Activated naive CD4-positive, alpha-beta T cell treated with anti-CD3 and anti-CD28 coated beads for 36 hours (primary cell): Measurements from ENCODE around the gene PALLD. TPM values are rescaled to one million over a fixed set of nuclear protein-coding genes. Genes with fewer than 3 reads are reported as not detected.
"Not testable (repeated sequence)": the region's sequence is repeated elsewhere in the genome, so short reads cannot be mapped to it uniquely, and the experiment has no call there.

Experiments
- CTCF ChIA-PET: fragments of 350-600 bp; sonication (Branson Sonifier 250); formaldehyde crosslinking; loops from one replicate; lab custom pipeline; 2021; ENCODE audit warnings: antibody characterized with exemption; lab: Charles Lee
- DNase-seq: peaks from one replicate; pipeline ENCODE4 v3.0.0-alpha.2; 2020
- H3K27ac Mint-ChIP-seq: one replicate; pipeline ENCODE4 v1.8.0; 2021; ENCODE audit warnings: mild to moderate bottlenecking, mixed read lengths
- H3K27me3 Mint-ChIP-seq: one replicate; pipeline ENCODE4 v1.8.0; 2021; ENCODE audit warnings: low read depth, mixed read lengths
- H3K36me3 Mint-ChIP-seq: one replicate; pipeline ENCODE4 v1.8.0; 2021; ENCODE audit warnings: low read depth, mixed read lengths
- H3K4me1 Mint-ChIP-seq: one replicate; pipeline ENCODE4 v1.8.0; 2021; ENCODE audit warnings: low read depth, mixed read lengths
- H3K4me3 Mint-ChIP-seq: one replicate; pipeline ENCODE4 v1.8.0; 2021; ENCODE audit warnings: mild to moderate bottlenecking, moderate library complexity, mixed read lengths
- H3K9me3 Mint-ChIP-seq: one replicate; pipeline ENCODE4 v1.8.0; 2021; ENCODE audit warnings: mixed read lengths
- intact Hi-C: fragments of 100-400 bp; cut with micrococcal nuclease; formaldehyde crosslinking; loops from one replicate; pipeline ENCODE4 v1.15.1; 2023
- total RNA-seq, 2 experiments: library from RNA; stranded (reverse); gene quantifications; one replicate each; pipeline ENCODE4 v1.2.3, GENCODE V29; 2021

PALLD gene
- total RNA-seq, 2 experiments from 2014 or later: 7.3 to 7.8 TPM

GRCh38 chr4:168945291-168945690 lies 448.4 kb downstream of the PALLD start:
- Mint-ChIP-seq H3K27ac (no peak overlapping the region), H3K4me3 (no peak overlapping the region), H3K36me3 (peaks cover 5% of the 10 kb centered on the region), H3K27me3 (no peaks in the 10 kb centered on the region), H3K9me3 (peaks cover 25% of the 10 kb centered on the region), H3K4me1 (no peaks in the 10 kb centered on the region)
- intact Hi-C loops: no loop called here
- DNase-seq: no peak
- CTCF ChIA-PET: no interaction called here

DNA sequence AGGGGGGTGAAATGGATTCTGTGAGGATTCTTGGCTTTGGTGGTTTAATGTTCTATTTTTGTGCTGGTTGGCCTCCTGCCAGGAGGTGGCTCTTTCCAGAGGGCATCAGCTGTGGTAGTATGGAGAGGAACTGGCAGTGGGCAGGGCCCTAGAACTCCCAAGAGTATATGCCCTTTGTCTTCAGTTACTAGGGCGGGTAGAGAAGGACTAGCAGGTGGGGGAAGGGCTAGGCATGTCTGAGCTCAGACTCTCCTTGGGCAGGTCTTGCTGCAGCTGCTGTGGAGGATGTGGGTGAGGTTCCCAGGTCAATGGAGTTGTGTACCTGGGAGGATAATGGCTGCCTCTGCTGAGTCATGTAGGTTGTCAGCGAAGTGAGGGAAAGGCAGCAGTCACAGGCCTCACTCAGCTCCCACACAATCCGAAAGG lies 456.0 kb downstream of the PALLD start:
- DNase-seq, intact Hi-C loops, H3K4me3 Mint-ChIP-seq, H3K27ac Mint-ChIP-seq, CTCF ChIA-PET, H3K4me1 Mint-ChIP-seq, H3K27me3 Mint-ChIP-seq, H3K36me3 Mint-ChIP-seq: not testable (repeated sequence)
- H3K9me3 Mint-ChIP-seq: peaks cover 21% of the 10 kb centered on the region

GRCh38 chr4:168955674-168956073 lies 458.8 kb downstream of the PALLD start:
- H3K4me3 Mint-ChIP-seq: no peak overlapping the region
- H3K4me1 Mint-ChIP-seq: no peaks in the 10 kb centered on the region
- intact Hi-C loops: no loop called here
- no peaks in the 10 kb centered on the region for H3K27me3 Mint-ChIP-seq
- H3K9me3 Mint-ChIP-seq: peaks cover 5% of the 10 kb centered on the region
- H3K27ac Mint-ChIP-seq: no peak overlapping the region
- DNase-seq: no peak
- CTCF ChIA-PET: interaction anchor here (0.6 to 1.5 kb wide), 2 partner anchors 12 to 492 kb away, joined by 3 to 8 read pairs; no protein-coding TSS in a partner anchor
- H3K36me3 Mint-ChIP-seq: peaks cover 6% of the 10 kb centered on the region

DNA sequence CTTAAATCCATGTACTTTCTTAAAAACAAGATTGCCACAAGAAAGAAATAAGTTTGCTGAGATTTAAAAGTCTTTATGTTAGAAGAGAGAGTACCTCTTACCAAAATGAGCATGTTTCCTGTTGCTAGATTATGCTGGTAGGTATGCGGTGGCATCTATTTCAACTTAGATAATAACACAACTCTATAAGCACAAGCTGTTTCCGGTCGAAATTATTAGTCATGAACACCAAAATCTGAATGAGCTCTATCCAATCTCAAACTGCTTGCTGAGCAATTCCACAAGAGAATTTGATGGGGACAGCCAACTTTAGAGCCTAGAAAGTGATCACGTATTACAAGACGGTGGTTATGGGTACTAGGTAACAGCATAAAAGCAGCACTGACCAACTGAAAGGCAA lies 463.9 kb downstream of the PALLD start:
- intact Hi-C loops: no loop called here
- H3K4me1 Mint-ChIP-seq: no peaks in the 10 kb centered on the region
- H3K4me3 Mint-ChIP-seq: no peak overlapping the region
- H3K9me3 Mint-ChIP-seq: peaks cover 6% of the 10 kb centered on the region
- H3K36me3 Mint-ChIP-seq: peaks cover 3% of the 10 kb centered on the region
- no peak overlapping the region for H3K27ac Mint-ChIP-seq
- CTCF ChIA-PET: interaction anchor here (0.6 kb wide), 1 partner anchor 18 kb away, joined by 3 read pairs; no protein-coding TSS in a partner anchor
- no peak for DNase-seq
- no peaks in the 10 kb centered on the region for H3K27me3 Mint-ChIP-seq

GRCh38 chr4:168972596-168972995 lies 475.7 kb downstream of the PALLD start:
- peaks cover 40% of the 10 kb centered on the region for H3K9me3 Mint-ChIP-seq

More at GRCh38 chr4:168972596-168972995, 475.7 kb downstream of the PALLD start:
- Mint-ChIP-seq H3K27me3 (no peaks in the 10 kb centered on the region), H3K4me3 (no peak overlapping the region), H3K4me1 (no peaks in the 10 kb centered on the region), H3K36me3 (peaks cover 11% of the 10 kb centered on the region), H3K27ac (no peak overlapping the region)
- CTCF ChIA-PET: no interaction called here
- intact Hi-C loops: no loop called here
- DNase-seq: no peak

Other genes starting within 250 kb of the PALLD start
- 10 to 100 TPM; 26.8 to 28.2 TPM for gene DDX60, start 178.3 kb upstream of the PALLD start, total RNA-seq
- 1 to 10 TPM; 3.4 to 4.1 TPM for gene DDX60L, start 16.6 kb upstream of the PALLD start, total RNA-seq